ENCODE measurements around the gene VGLL4.

VGLL4 gene

GRCh38 chr3:11548721-11549131 lies 95.0 kb downstream of the VGLL4 start:
- DNase-seq (ENCODE audit: low spot score): no peak

GRCh38 chr3:11547498-11547897 lies 96.2 kb downstream of the VGLL4 start:
- no peak for DNase-seq (ENCODE audit: low spot score)

GRCh38 chr3:11546657-11547302 lies 96.9 kb downstream of the VGLL4 start:
- DNase-seq (ENCODE audit: low spot score): no peak

- no peak for DNase-seq (ENCODE audit: low spot score)
Measured at GRCh38 chr3:11545186-11545851, 98.4 kb downstream of the VGLL4 start.

- no peak for DNase-seq (ENCODE audit: low spot score)
Measured at GRCh38 chr3:11544412-11545181, 99.1 kb downstream of the VGLL4 start.

GRCh38 chr3:11543948-11544387 lies 99.7 kb downstream of the VGLL4 start:
- no peak for DNase-seq (ENCODE audit: low spot score)

GRCh38 chr3:11543141-11543947 lies 100.4 kb downstream of the VGLL4 start:
- DNase-seq (ENCODE audit: low spot score): no peak

- no peak for DNase-seq (ENCODE audit: low spot score)
Measured at GRCh38 chr3:11542551-11542950, 101.2 kb downstream of the VGLL4 start.

GRCh38 chr3:11541321-11542303 lies 102.1 kb downstream of the VGLL4 start:
- DNase-seq (ENCODE audit: low spot score): no peak

GRCh38 chr3:11539677-11540076 lies 104.0 kb downstream of the VGLL4 start:
- DNase-seq (ENCODE audit: low spot score): no peak

GRCh38 chr3:11539218-11539617 lies 104.5 kb downstream of the VGLL4 start:
- DNase-seq (ENCODE audit: low spot score): no peak

- DNase-seq (ENCODE audit: low spot score): no peak
Measured at GRCh38 chr3:11538581-11538980, 105.1 kb downstream of the VGLL4 start.

GRCh38 chr3:11536936-11537612 lies 106.6 kb downstream of the VGLL4 start:
- no peak for DNase-seq (ENCODE audit: low spot score)

- DNase-seq (ENCODE audit: low spot score): no peak
Measured at GRCh38 chr3:11536132-11536935, 107.4 kb downstream of the VGLL4 start.

GRCh38 chr3:11535243-11535960 lies 108.3 kb downstream of the VGLL4 start:
- DNase-seq (ENCODE audit: low spot score): no peak

GRCh38 chr3:11534793-11535101 lies 109.0 kb downstream of the VGLL4 start:
- DNase-seq (ENCODE audit: low spot score): no peak

- DNase-seq (ENCODE audit: low spot score): no peak
Measured at GRCh38 chr3:11534011-11534792, 109.5 kb downstream of the VGLL4 start.

- no peak for DNase-seq (ENCODE audit: low spot score)
Measured at GRCh38 chr3:11532931-11533391, 110.8 kb downstream of the VGLL4 start.

Measured in CD4-positive, alpha-beta T cell treated with Interleukin-15 for 4 hours (primary cell).